Measurements from ENCODE around the gene TIMM17B.

The TIMM17B gene

GRCh38 chrX:48914593-48915493 lies 17.3 kb upstream of the TIMM17B start:
- TF ChIP-seq EZH2 (IDR thresholded peaks at IDR 0.05) (no peak), POLR2AphosphoS5 (IDR thresholded peaks at IDR 0.05; ENCODE audit: borderline replicate concordance, low read depth, low read length) (no peak), FOXP2 (optimal IDR thresholded peaks at IDR 0.05; ENCODE audit: control extremely low read depth, extremely low read length, insufficient read depth) (no peak)
- H3K4me3 ChIP-seq = no peak overlapping the region
- H3K36me3 ChIP-seq (ENCODE audit: insufficient read depth, low read length) = peaks cover 8% of the 10 kb centered on the region; the same call in 1 of the 2 replicates
- H3K27ac ChIP-seq = no peak overlapping the region
- no peak overlapping the region for H3K9ac ChIP-seq (ENCODE audit: insufficient read length)
- DNase-seq (ENCODE audit: low read depth, low spot score) = no peak
- H3K9me3 ChIP-seq (ENCODE audit: low read depth, low read length) = no peaks in the 10 kb centered on the region

GRCh38 chrX:48913605-48914366 lies 16.2 kb upstream of the TIMM17B start:
- H3K27ac ChIP-seq = no peak overlapping the region
- TF ChIP-seq FOXP2 (optimal IDR thresholded peaks at IDR 0.05; ENCODE audit: control extremely low read depth, extremely low read length, insufficient read depth) = no peak
- no peak for TF ChIP-seq POLR2AphosphoS5 (IDR thresholded peaks at IDR 0.05; ENCODE audit: borderline replicate concordance, low read depth, low read length)
- no peak for TF ChIP-seq EZH2 (IDR thresholded peaks at IDR 0.05)
- no peak overlapping the region for H3K9ac ChIP-seq (ENCODE audit: insufficient read length)
- peaks cover 8% of the 10 kb centered on the region; the same call in 1 of the 2 replicates for H3K36me3 ChIP-seq (ENCODE audit: insufficient read depth, low read length)
- no peak for DNase-seq (ENCODE audit: low read depth, low spot score)
- no peaks in the 10 kb centered on the region for H3K9me3 ChIP-seq (ENCODE audit: low read depth, low read length)
- no peak overlapping the region for H3K4me3 ChIP-seq

GRCh38 chrX:48911412-48912182 lies 14.0 kb upstream of the TIMM17B start, which contains the start of gene SLC35A2:
Gene SLC35A2 (minus strand): TSS chrX:48911646. CDS start chrX:48911636, 10 bp downstream.
- Histone ChIP-seq H3K36me3 (ENCODE audit: insufficient read depth, low read length) (peaks cover 8% of the 10 kb centered on the region; the same call in 1 of the 2 replicates), H3K9ac (ENCODE audit: insufficient read length) (peak within 1 kb of the TSS; percentile 79), H3K27ac (no peak within 1 kb of the TSS), H3K9me3 (ENCODE audit: low read depth, low read length) (no peaks in the 10 kb centered on the region), H3K4me3 (peak within 1 kb of the TSS; percentile 78)
- DNase-seq (ENCODE audit: low read depth, low spot score) = no peak
- TF ChIP-seq FOXP2 (optimal IDR thresholded peaks at IDR 0.05; ENCODE audit: control extremely low read depth, extremely low read length, insufficient read depth) (no peak), POLR2AphosphoS5 (IDR thresholded peaks at IDR 0.05; ENCODE audit: borderline replicate concordance, low read depth, low read length) (peak; percentile 68)

- H3K36me3 ChIP-seq (ENCODE audit: insufficient read depth, low read length) = peaks cover 6% of the 10 kb centered on the region; the same call in 1 of the 2 replicates
- TF ChIP-seq POLR2AphosphoS5 (IDR thresholded peaks at IDR 0.05; ENCODE audit: borderline replicate concordance, low read depth, low read length) (no peak), FOXP2 (optimal IDR thresholded peaks at IDR 0.05; ENCODE audit: control extremely low read depth, extremely low read length, insufficient read depth) (no peak), EZH2 (IDR thresholded peaks at IDR 0.05) (no peak)
- DNase-seq (ENCODE audit: low read depth, low spot score) = no peak
- peak overlapping the region; percentile 79 for H3K9ac ChIP-seq (ENCODE audit: insufficient read length)
- H3K4me3 ChIP-seq = peak overlapping the region; percentile 78
- no peak overlapping the region for H3K27ac ChIP-seq
- H3K9me3 ChIP-seq (ENCODE audit: low read depth, low read length) = no peaks in the 10 kb centered on the region
Measured at GRCh38 chrX:48910926-48911411, 13.4 kb upstream of the TIMM17B start.

- H3K9me3 ChIP-seq (ENCODE audit: low read depth, low read length) = no peaks in the 10 kb centered on the region
- TF ChIP-seq FOXP2 (optimal IDR thresholded peaks at IDR 0.05; ENCODE audit: control extremely low read depth, extremely low read length, insufficient read depth) (no peak), EZH2 (IDR thresholded peaks at IDR 0.05) (no peak), POLR2AphosphoS5 (IDR thresholded peaks at IDR 0.05; ENCODE audit: borderline replicate concordance, low read depth, low read length) (no peak)
- DNase-seq (ENCODE audit: low read depth, low spot score) = no peak
- H3K9ac ChIP-seq (ENCODE audit: insufficient read length) = no peak overlapping the region
- H3K36me3 ChIP-seq (ENCODE audit: insufficient read depth, low read length) = peaks cover 1% of the 10 kb centered on the region; the same call in 1 of the 2 replicates
- H3K4me3 ChIP-seq = no peak overlapping the region
- no peak overlapping the region for H3K27ac ChIP-seq
Measured at GRCh38 chrX:48909703-48910294, 12.2 kb upstream of the TIMM17B start.

GRCh38 chrX:48908600-48908999 lies 11.0 kb upstream of the TIMM17B start:
- Histone ChIP-seq H3K9ac (ENCODE audit: insufficient read length) (no peak overlapping the region), H3K9me3 (ENCODE audit: low read depth, low read length) (no peaks in the 10 kb centered on the region), H3K36me3 (ENCODE audit: insufficient read depth, low read length) (0 out of 2 replicates have a peak, but pooled peaks cover under 1% of the 10 kb centered on the region), H3K27ac (no peak overlapping the region), H3K4me3 (no peak overlapping the region)
- DNase-seq (ENCODE audit: low read depth, low spot score) = no peak
- TF ChIP-seq EZH2 (IDR thresholded peaks at IDR 0.05) (no peak), POLR2AphosphoS5 (IDR thresholded peaks at IDR 0.05; ENCODE audit: borderline replicate concordance, low read depth, low read length) (no peak), FOXP2 (optimal IDR thresholded peaks at IDR 0.05; ENCODE audit: control extremely low read depth, extremely low read length, insufficient read depth) (no peak)

- Histone ChIP-seq H3K4me3 (no peak overlapping the region), H3K27ac (no peak overlapping the region), H3K9me3 (ENCODE audit: low read depth, low read length) (no peaks in the 10 kb centered on the region), H3K36me3 (ENCODE audit: insufficient read depth, low read length) (peaks cover 17% of the 10 kb centered on the region; the same call in 1 of the 2 replicates), H3K9ac (ENCODE audit: insufficient read length) (no peak overlapping the region)
- DNase-seq (ENCODE audit: low read depth, low spot score) = no peak
- TF ChIP-seq EZH2 (IDR thresholded peaks at IDR 0.05) (no peak), FOXP2 (optimal IDR thresholded peaks at IDR 0.05; ENCODE audit: control extremely low read depth, extremely low read length, insufficient read depth) (no peak), POLR2AphosphoS5 (IDR thresholded peaks at IDR 0.05; ENCODE audit: borderline replicate concordance, low read depth, low read length) (no peak)
Measured at GRCh38 chrX:48905090-48905790, 7.7 kb upstream of the TIMM17B start.

Data from SK-N-MC (cell line).